Measurements from ENCODE around the gene ZDHHC21. TPM values are rescaled to one million over a fixed set of nuclear protein-coding genes. Genes with fewer than 3 reads are reported as not detected.

Gene ZDHHC21
- total and polyA plus RNA-seq, 9 of the 15 experiments (the other 6 are each of a cell fraction or from before 2014, with no cell fraction given) = 0.10 to 1.9 (median 1.00) TPM

- TF ChIP-seq RBM14 (IDR thresholded peaks at IDR 0.05; ENCODE audit: borderline replicate concordance, insufficient read depth, low read depth, low read length) (no peak), E2F5 (CRISPR knock-in tag; IDR thresholded peaks at IDR 0.05) (no peak), BRCA1 (IDR thresholded peaks at IDR 0.05) (no peak), BRCA1 (CRISPR knock-in tag; IDR thresholded peaks at IDR 0.05) (no peak), ZNF12 (CRISPR knock-in tag; IDR thresholded peaks at IDR 0.05) (no peak), TGIF2 (CRISPR knock-in tag; IDR thresholded peaks at IDR 0.05) (no peak), PHB (CRISPR knock-in tag; IDR thresholded peaks at IDR 0.05) (no peak), CHD4 (IDR thresholded peaks at IDR 0.05; ENCODE audit: insufficient read depth, insufficient replicate concordance, low read depth, low read length, poor library complexity, severe bottlenecking) (no peak), ETV1 (tag; conservative IDR thresholded peaks at IDR 0.05; ENCODE audit: low read depth) (no peak), MCM7 (IDR thresholded peaks at IDR 0.05) (no peak)
Observed at GRCh38 chr9:14741369-14741768, 48.1 kb upstream of the ZDHHC21 start (continued).

DNA sequence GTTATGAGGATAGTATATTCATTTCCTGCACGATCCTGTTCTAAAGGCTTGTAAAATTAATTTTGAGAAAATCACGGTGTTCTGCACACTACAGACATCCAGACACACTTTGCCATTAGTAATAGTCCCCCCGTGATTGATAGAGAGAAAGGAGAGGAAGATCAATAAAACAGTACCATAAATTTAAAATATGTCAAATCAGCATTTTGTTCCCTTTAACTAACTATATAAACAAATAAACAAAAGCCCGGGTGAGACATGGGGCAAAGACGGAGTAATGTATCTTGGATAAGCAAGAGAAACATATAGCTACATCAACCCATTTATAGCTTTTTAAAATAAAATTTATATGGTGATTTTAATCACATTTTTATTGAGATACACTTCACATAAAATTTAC, 39.9 kb upstream of the ZDHHC21 start:
- FAIRE-seq = no peak
- no peak for TF ChIP-seq ARID2 (IDR thresholded peaks at IDR 0.05)
- peak; percentile 71 for TF ChIP-seq C11orf30 (IDR thresholded peaks at IDR 0.05; ENCODE audit: low read depth)
- TF ChIP-seq MAFK (IDR thresholded peaks at IDR 0.05; ENCODE audit: low read length) = peak; percentile 69
- TF ChIP-seq ZNF561 (CRISPR knock-in tag; conservative IDR thresholded peaks at IDR 0.05) = no peak
- no peak for TF ChIP-seq SRSF9 (IDR thresholded peaks at IDR 0.05; ENCODE audit: borderline replicate concordance, low read depth, low read length)
- peak; percentile 81 for TF ChIP-seq ZNF316 (IDR thresholded peaks at IDR 0.05)
- TF ChIP-seq MAFG (tag; conservative IDR thresholded peaks at IDR 0.05) = peak; percentile 66
- TF ChIP-seq NFE2 (IDR thresholded peaks at IDR 0.05; ENCODE audit: low read depth) = no peak
- peak; percentile 82 for TF ChIP-seq MAFF (IDR thresholded peaks at IDR 0.05; ENCODE audit: low read length)
- TF ChIP-seq ZNF280A (IDR thresholded peaks at IDR 0.05; ENCODE audit: low read depth, partially characterized antibody) = no peak
- TF ChIP-seq ZNF76 (CRISPR knock-in tag; IDR thresholded peaks at IDR 0.05; ENCODE audit: borderline replicate concordance) = no peak
- no peak for TF ChIP-seq ZBTB26 (CRISPR knock-in tag; IDR thresholded peaks at IDR 0.05)

More for the DNA sequence above, 39.9 kb upstream of the ZDHHC21 start:
- H3K9me3 ChIP-seq (replicated peaks; ENCODE audit: control insufficient read depth, insufficient read depth, low read depth, low read length) = no peaks in the 10 kb centered on the region
- no peak overlapping the region for H3K4me2 ChIP-seq (ENCODE audit: insufficient read depth, low read length)
- in situ Hi-C loops (cut with MboI) = no loop called here
- H4K20me1 ChIP-seq (replicated peaks; ENCODE audit: control insufficient read depth, insufficient read depth, low read length) = no peaks in the 10 kb centered on the region
- no peaks in the 10 kb centered on the region for H3K36me3 ChIP-seq (ENCODE audit: control insufficient read depth, insufficient read depth, low read length)
- H2AFZ ChIP-seq (ENCODE audit: low read depth, low read length) = no peak overlapping the region
- ChIA-PET POLR2A (no interaction called here), CTCF (ENCODE audit: low intra/inter-chr PET ratio) (no interaction called here)
- 5% methylated on average over 5 of the region's 5 CpGs for WGBS (ENCODE audit: insufficient coverage, low coverage, missing lambda C conversion rate)
- H3K9ac ChIP-seq (ENCODE audit: insufficient read depth in 1 of 2, low read depth in 2 of 2, low read length in 2 of 2) = no peak overlapping the region
- no TSS peak for BruUV-seq (replicated peaks)
- intact Hi-C loops (cut with micrococcal nuclease) = no loop called here
- no peak overlapping the region for H3K4me3 ChIP-seq
- H3K9me1 ChIP-seq (ENCODE audit: control insufficient read depth, insufficient read depth, low read length) = no peaks in the 10 kb centered on the region
- no peaks in the 10 kb centered on the region for H3K79me2 ChIP-seq (ENCODE audit: control insufficient read depth, insufficient read depth, low read length)
- H3K4me1 ChIP-seq (replicated peaks in 1 of 2; ENCODE audit: control insufficient read depth in 2 of 2, insufficient read depth in 2 of 2, low read length in 2 of 2) = no peaks in the 10 kb centered on the region
- no peak overlapping the region for H3K27ac ChIP-seq (ENCODE audit: extremely low read depth, low read depth, low read length)
- no peak for ATAC-seq
- DNase-seq (ENCODE audit: extremely low read depth in 1 of 4, low spot score in 3 of 4) = no peak
- H3K27me3 ChIP-seq (ENCODE audit: control insufficient read depth in 2 of 2, insufficient read depth in 2 of 2, low read length in 2 of 2) = no peaks in the 10 kb centered on the region

Measured in K562 (cell line).